ENCODE measurements around the gene COPS9.

COPS9 gene

GRCh38 chr2:240109386-240109785 is 26.7 kb downstream of the COPS9 start:
- no peak for DNase-seq (ENCODE audit: low read depth in 2 of 2)

DNA sequence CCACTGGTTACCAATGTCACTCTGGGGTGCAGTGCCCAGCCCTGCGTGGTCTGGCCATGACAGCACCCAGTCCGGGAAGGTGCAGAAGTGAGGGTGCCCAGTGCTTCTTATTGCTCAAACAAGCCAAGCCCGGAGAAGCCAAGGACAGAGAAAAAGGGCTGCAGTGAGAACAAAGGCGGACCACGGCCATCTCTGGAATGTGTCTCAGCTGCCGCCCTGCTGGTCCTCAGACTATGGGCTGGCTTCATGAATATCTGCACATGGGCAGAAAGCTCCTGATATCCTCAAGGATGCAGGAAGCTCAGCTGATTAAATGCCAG is 28.7 kb downstream of the COPS9 start:
- no peak for DNase-seq (ENCODE audit: low read depth in 2 of 2)

- no peak for DNase-seq (ENCODE audit: low read depth in 2 of 2)
Observed at GRCh38 chr2:240106765-240107476, 29.2 kb downstream of the COPS9 start.

DNA sequence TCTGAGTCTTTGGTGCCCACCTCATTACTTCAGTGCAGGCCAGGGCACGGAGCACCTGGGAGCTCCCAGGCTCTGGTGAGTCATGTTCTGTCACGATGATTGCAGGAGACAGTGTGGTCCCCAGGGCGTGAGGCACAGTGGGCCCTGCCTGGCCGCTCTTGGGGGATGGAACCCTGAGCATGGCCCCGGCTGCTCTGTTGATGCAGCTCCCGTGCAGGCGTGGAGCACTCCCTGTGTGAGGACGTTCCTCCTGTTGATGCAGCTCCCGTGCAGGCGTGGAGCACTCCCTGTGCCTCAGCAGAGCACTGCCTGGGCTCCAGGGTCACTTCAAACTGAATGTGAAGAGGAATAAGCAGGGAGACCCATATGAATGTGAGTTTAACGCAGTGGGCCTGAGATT is 30.1 kb downstream of the COPS9 start:
- no peak for DNase-seq (ENCODE audit: low read depth in 2 of 2)

- DNase-seq (ENCODE audit: low read depth in 2 of 2) = no peak
Observed at GRCh38 chr2:240103136-240103535, 33.0 kb downstream of the COPS9 start.

DNA sequence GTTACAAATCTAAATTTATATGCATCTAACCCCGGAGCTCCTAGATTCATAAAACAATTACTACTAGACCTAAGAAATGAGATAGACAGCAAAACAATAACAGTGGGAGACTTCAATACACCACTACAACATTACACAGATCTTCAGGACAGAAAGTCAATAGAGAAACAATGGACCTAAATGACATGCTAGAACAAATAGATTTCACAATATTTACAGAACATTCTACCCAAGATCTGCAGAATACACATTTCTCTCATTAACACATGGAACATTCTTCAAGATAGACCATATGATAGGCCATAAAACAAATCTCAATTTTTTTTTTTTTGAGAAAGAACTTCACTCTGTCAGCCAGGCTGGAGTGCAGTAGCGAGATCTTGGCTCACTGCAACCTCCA is 37.8 kb downstream of the COPS9 start:
- DNase-seq (ENCODE audit: low read depth in 2 of 2) = no peak

- DNase-seq (ENCODE audit: low read depth in 2 of 2) = no peak
Observed at GRCh38 chr2:240095556-240096523, 40.3 kb downstream of the COPS9 start.

- no peak for DNase-seq (ENCODE audit: low read depth in 2 of 2)
Observed at GRCh38 chr2:240089306-240089705, 46.8 kb downstream of the COPS9 start.

- DNase-seq (ENCODE audit: low read depth in 2 of 2) = no peak
Observed at GRCh38 chr2:240086563-240086962, 49.5 kb downstream of the COPS9 start.

All from stimulated activated CD8-positive, alpha-beta memory T cell treated with anti-CD3 and anti-CD28 coated beads, Interleukin-15, amount 100 ng/mL, for 48 hours (primary cell).